K562 (cell line): ENCODE measurements around the gene JAKMIP1. TPM values are rescaled to one million over a fixed set of nuclear protein-coding genes. Genes with fewer than 3 reads are reported as not detected.

Experiments
- ATAC-seq: fragments of 200-7000 bp; cut with Tn5 transposase; 3 replicates; pipeline ENCODE4 v1.9.1; 2020; ENCODE audit warnings: moderate library complexity
- BruUV-seq: library from RNA; stranded (reverse); fragments of 400-500 nt; replicated peaks from 2 replicates; lab custom pipeline; 2021; lab: Mats Ljungman, UMichigan
- CTCF ChIA-PET: fragments of 300-600 bp; formaldehyde crosslinking; extraction: SDS; loops from one replicate; lab custom pipeline; 2021; ENCODE audit warnings: low intra/inter-chr PET ratio; lab: Yijun Ruan, JAX
- POLR2A ChIA-PET: fragments of 300-600, 350-650 bp; sonication (Branson Sonifier 250); formaldehyde crosslinking; extraction: SDS; loops from one replicate; lab custom pipeline; 2021; ENCODE audit warnings: antibody characterized with exemption, inconsistent platforms; lab: Yijun Ruan, JAX
- DNase-seq, 4 experiments: peaks; one replicate each; pipeline versions ENCODE4 v3.0.0 to v3.0.0-alpha.2; 2011 to 2018; ENCODE audit warnings: low spot score in 3 of 4, mixed read lengths in 3 of 4; ENCODE audit errors: extremely low read depth in 1 of 4
- FAIRE-seq: peaks from 2 replicates; lab custom pipeline; 2011; peaks lifted over from hg19 to GRCh38; lab: Jason Lieb, UNC
- H2AFZ ChIP-seq: 2 replicates; pipeline ENCODE4 v1.6.0; 2011; ENCODE audit warnings: low read depth, low read length, control low read depth, inconsistent platforms
- H3K27ac ChIP-seq: fragments of 200-600 bp; 3 replicates; pipeline ENCODE4 v1.8.0; 2011; ENCODE audit warnings: low read depth, mild to moderate bottlenecking, control low read depth, inconsistent platforms, low read length, moderate library complexity, mixed read lengths; ENCODE audit errors: extremely low read depth
- H3K27me3 ChIP-seq, 2 experiments: fragments of 300-600 bp in 1 of 2; 2 replicates in 1 of 2; 3 replicates in 1 of 2; pipeline versions ENCODE4 v1.6.0 to v1.8.0; 2011; ENCODE audit warnings: inconsistent platforms in 2 of 2, low read length in 2 of 2, mild to moderate bottlenecking in 1 of 2, mixed read lengths in 1 of 2, moderate library complexity in 1 of 2; ENCODE audit not compliant: control insufficient read depth in 2 of 2, insufficient read depth in 2 of 2
- H3K36me3 ChIP-seq: fragments of 300-600 bp; 3 replicates; pipeline ENCODE4 v1.8.0; 2011; ENCODE audit warnings: mild to moderate bottlenecking, low read length, inconsistent platforms; ENCODE audit not compliant: control insufficient read depth, insufficient read depth
- H3K4me1 ChIP-seq, 2 experiments: fragments of 200-600 bp in 1 of 2; replicated peaks in 1 of 2; 2 replicates in 1 of 2; 3 replicates in 1 of 2; pipeline versions ENCODE4 v1.5.1 to v1.8.0; 2011; ENCODE audit warnings: inconsistent platforms in 2 of 2, low read length in 2 of 2, mild to moderate bottlenecking in 1 of 2, mixed read lengths in 1 of 2, moderate library complexity in 1 of 2; ENCODE audit not compliant: control insufficient read depth in 2 of 2, insufficient read depth in 2 of 2
- H3K4me2 ChIP-seq: 2 replicates; pipeline ENCODE4 v1.6.1; 2011; ENCODE audit warnings: low read length, control low read depth, inconsistent platforms, mixed read lengths; ENCODE audit not compliant: insufficient read depth
- H3K4me3 ChIP-seq: fragments of 200-600 bp; sonication (generic), shearing (Covaris generic); 2 replicates; pipeline ENCODE4 v1.5.1; 2016; ENCODE audit warnings: control low read depth, inconsistent platforms
- H3K79me2 ChIP-seq: fragments of 200-600 bp; 3 replicates; pipeline ENCODE4 v1.8.0; 2011; ENCODE audit warnings: low read length, inconsistent platforms; ENCODE audit not compliant: control insufficient read depth, insufficient read depth
- H3K9ac ChIP-seq, 2 experiments: 2 replicates each; pipeline versions ENCODE4 v1.6.0 to v1.6.1; 2011; ENCODE audit warnings: low read depth in 2 of 2, low read length in 2 of 2, control low read depth in 1 of 2, inconsistent platforms in 1 of 2, mild to moderate bottlenecking in 1 of 2, mixed read lengths in 1 of 2; ENCODE audit not compliant: insufficient read depth in 1 of 2
- H3K9me1 ChIP-seq: one replicate; pipeline ENCODE4 v1.6.0; 2011; ENCODE audit warnings: inconsistent platforms, mild to moderate bottlenecking, low read length, moderate library complexity; ENCODE audit not compliant: control insufficient read depth, insufficient read depth
- H3K9me3 ChIP-seq: replicated peaks from 2 replicates; pipeline ENCODE4 v1.5.1; 2011; ENCODE audit warnings: low read depth, low read length, inconsistent platforms; ENCODE audit not compliant: control insufficient read depth, insufficient read depth
- H4K20me1 ChIP-seq: replicated peaks from 2 replicates; pipeline ENCODE4 v1.6.1; 2011; ENCODE audit warnings: low read length, inconsistent platforms, mixed read lengths; ENCODE audit not compliant: control insufficient read depth, insufficient read depth
- EHMT2 ChIP-seq: fragments of 450-650 bp; IDR thresholded peaks from 2 replicates; pipeline ENCODE4 v1.6.1; 2018; ENCODE audit warnings: antibody characterized with exemption
- ETV1 ChIP-seq: fragments of 450-650 bp; conservative IDR thresholded peaks from 2 replicates; pipeline ENCODE4 v1.6.1; 2016; ENCODE audit warnings: missing genetic modification characterization, control low read depth, low read depth, missing compliant biosample characterization
- GABPA ChIP-seq: fragments of 200-800 bp; sonication (Bioruptor generic); conservative IDR thresholded peaks from 2 replicates; pipeline ENCODE4 v1.6.1; 2016; ENCODE audit warnings: low read depth, missing genetic modification characterization, missing compliant biosample characterization
- NR2C2 ChIP-seq, 2 experiments: fragments of 200-800 bp in 1 of 2; sonication (Bioruptor generic) in 1 of 2; sonication (generic) in 1 of 2; formaldehyde crosslinking in 1 of 2; IDR thresholded peaks; 2 replicates each; pipeline versions ENCODE4 v1.6.1 to v1.8.0; 2016 to 2022; ENCODE audit warnings: mild to moderate bottlenecking in 1 of 2, missing compliant biosample characterization in 1 of 2, missing genetic modification characterization in 1 of 2, missing genetic modification reagents in 1 of 2
- RFX7 ChIP-seq: fragments of 250-450 bp; sonication (Bioruptor Pico); IDR thresholded peaks from 2 replicates; pipeline ENCODE4 v1.5.1; 2021; ENCODE audit warnings: mild to moderate bottlenecking
- SETDB1 ChIP-seq: IDR thresholded peaks from one replicate; pipeline ENCODE4 v1.6.1; 2012; ENCODE audit warnings: low read length, control low read depth, inconsistent platforms
- TFAP4 ChIP-seq: sonication (generic); formaldehyde crosslinking; IDR thresholded peaks from 2 replicates; pipeline ENCODE4 v1.8.0; 2022; ENCODE audit warnings: missing genetic modification reagents, mild to moderate bottlenecking, moderate library complexity, borderline replicate concordance
- WGBS: fragments of 100-300 bp; shearing (Covaris generic); methylation state at CpG from one replicate; pipeline ENCODE4 v1.1.6; 2016; ENCODE audit warnings: low coverage, mixed read lengths; ENCODE audit not compliant: insufficient coverage; ENCODE audit errors: missing lambda C conversion rate; 5-methylcytosine and 5-hydroxymethylcytosine counted together
- in situ Hi-C: fragments of 300-500 bp; cut with MboI; formaldehyde crosslinking; loops from 4 replicates; pipeline ENCODE4 v1.15.0; 2018; ENCODE audit warnings: inconsistent platforms, mixed read lengths
- intact Hi-C: fragments of 100-400 bp; cut with micrococcal nuclease; formaldehyde crosslinking; loops from 2 replicates; pipeline ENCODE4 v1.14.2; 2022
- polyA plus RNA-seq, 8 experiments: library from polyadenylated mRNA; depleted of rRNA in 4 of 8; stranded (reverse) in 5 of 8; unstranded in 3 of 8; fragments of >200 nt; fragmentation: Nextera tagmentation in 2 of 8; fragmentation: Illumina TruSeq in 1 of 8; extraction: Ambion mirVana in 2 of 8; extraction: Trizol in 1 of 8; gene quantifications; 2 replicates each; pipeline versions ENCODE4 v1.2.1 to v1.2.3, GENCODE V29; 2011 to 2014; ENCODE audit warnings: inconsistent platforms in 1 of 8, missing spikeins in 1 of 8
- total RNA-seq, 7 experiments: library from RNA; depleted of rRNA in 6 of 7; stranded (reverse); fragments of >200 nt in 6 of 7; fragmentation: Illumina TruSeq in 2 of 7; extraction: Trizol in 2 of 7; gene quantifications; 2 replicates each; pipeline versions ENCODE4 v1.2.1 to v1.2.3, GENCODE V29; 2011 to 2021; ENCODE audit warnings: low replicate concordance in 1 of 7
- TF ChIP-seq, protein P1 (sequence below), 2 experiments: fragments of 450-650 bp in 1 of 2; sonication (generic) in 1 of 2; formaldehyde crosslinking in 1 of 2; IDR thresholded peaks; 2 replicates each; pipeline versions ENCODE4 v1.7.1 to v1.9.0; 2016 to 2022; ENCODE audit warnings: inconsistent platforms in 1 of 2, mild to moderate bottlenecking in 1 of 2, missing genetic modification reagents in 1 of 2

Gene JAKMIP1
- total and polyA plus RNA-seq, 9 of the 15 experiments (the other 6 are each of a cell fraction or from before 2014, with no cell fraction given) = not detected

DNA sequence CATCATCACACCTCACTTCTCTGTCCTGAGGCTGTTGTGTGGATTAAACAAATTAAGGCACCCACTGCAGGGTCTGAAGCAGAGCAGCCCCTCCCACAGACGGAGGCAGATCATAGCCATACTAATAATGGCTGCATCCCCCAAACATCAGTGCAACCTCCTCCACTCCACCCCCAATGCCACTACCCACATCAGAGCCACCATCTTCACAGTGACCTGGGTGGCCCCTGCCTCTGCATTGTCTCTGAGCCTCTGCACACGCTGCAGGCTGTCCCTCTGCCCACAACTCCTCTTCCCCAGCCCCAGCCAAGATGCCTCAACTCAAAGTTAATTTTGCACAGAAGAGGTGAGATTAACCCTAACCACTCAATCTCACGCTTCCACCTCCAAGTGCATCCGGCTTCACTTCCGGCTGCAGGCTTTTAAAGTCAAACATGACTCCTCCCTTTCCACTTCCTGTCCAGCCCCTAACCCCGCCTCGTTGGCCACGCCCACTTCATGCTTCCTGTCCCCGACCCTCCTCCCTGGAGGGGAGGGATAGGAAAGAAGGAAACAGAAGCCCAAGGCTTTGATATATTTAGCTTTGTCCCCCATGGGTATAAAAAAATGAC lies 22.7 kb downstream of the JAKMIP1 start:
- ATAC-seq (peak; percentile 82), DNase-seq (peak; percentile 19 to 60 (median 42)), FAIRE-seq (no peak)
- Histone ChIP-seq H3K4me3 (no peak overlapping the region), H3K79me2 (no peaks in the 10 kb centered on the region), H4K20me1 (no peaks in the 10 kb centered on the region), H3K36me3 (no peaks in the 10 kb centered on the region), H3K9ac (no peak overlapping the region), H3K4me2 (no peak overlapping the region; the same call in 1 of the 2 replicates), H3K9me3 (no peaks in the 10 kb centered on the region), H3K27me3 (no peaks in the 10 kb centered on the region), H2AFZ (no peak overlapping the region), H3K9me1 (no peaks in the 10 kb centered on the region), H3K27ac (no peak overlapping the region), H3K4me1 (no peaks in the 10 kb centered on the region)
- in situ Hi-C loops (no loop called here), intact Hi-C loops (no loop called here)
- BruUV-seq = no TSS peak
- ChIA-PET CTCF (no interaction called here), POLR2A (interaction anchor here (0.7 kb wide), 1 partner anchor 126 kb away, joined by 4 read pairs; no protein-coding TSS in a partner anchor)
- WGBS = 1% methylated on average over 9 of the region's 9 CpGs
- TF ChIP-seq RFX7 (no peak), TFAP4 (no peak), EHMT2 (peak; percentile 75; the same call in 1 of the 2 replicates), GABPA (tag) (peak; percentile 72), NR2C2 (CRISPR knock-in tag; IDR thresholded peaks at IDR 0.05) (no peak), NR2C2 (tag; IDR thresholded peaks at IDR 0.05) (0 out of 2 replicates have a peak, but pooled peaks have one; percentile 19), ETV1 (tag) (peak; percentile 23; the same call in 1 of the 2 replicates), SETDB1 (no peak)
- TF ChIP-seq, protein P1, sequence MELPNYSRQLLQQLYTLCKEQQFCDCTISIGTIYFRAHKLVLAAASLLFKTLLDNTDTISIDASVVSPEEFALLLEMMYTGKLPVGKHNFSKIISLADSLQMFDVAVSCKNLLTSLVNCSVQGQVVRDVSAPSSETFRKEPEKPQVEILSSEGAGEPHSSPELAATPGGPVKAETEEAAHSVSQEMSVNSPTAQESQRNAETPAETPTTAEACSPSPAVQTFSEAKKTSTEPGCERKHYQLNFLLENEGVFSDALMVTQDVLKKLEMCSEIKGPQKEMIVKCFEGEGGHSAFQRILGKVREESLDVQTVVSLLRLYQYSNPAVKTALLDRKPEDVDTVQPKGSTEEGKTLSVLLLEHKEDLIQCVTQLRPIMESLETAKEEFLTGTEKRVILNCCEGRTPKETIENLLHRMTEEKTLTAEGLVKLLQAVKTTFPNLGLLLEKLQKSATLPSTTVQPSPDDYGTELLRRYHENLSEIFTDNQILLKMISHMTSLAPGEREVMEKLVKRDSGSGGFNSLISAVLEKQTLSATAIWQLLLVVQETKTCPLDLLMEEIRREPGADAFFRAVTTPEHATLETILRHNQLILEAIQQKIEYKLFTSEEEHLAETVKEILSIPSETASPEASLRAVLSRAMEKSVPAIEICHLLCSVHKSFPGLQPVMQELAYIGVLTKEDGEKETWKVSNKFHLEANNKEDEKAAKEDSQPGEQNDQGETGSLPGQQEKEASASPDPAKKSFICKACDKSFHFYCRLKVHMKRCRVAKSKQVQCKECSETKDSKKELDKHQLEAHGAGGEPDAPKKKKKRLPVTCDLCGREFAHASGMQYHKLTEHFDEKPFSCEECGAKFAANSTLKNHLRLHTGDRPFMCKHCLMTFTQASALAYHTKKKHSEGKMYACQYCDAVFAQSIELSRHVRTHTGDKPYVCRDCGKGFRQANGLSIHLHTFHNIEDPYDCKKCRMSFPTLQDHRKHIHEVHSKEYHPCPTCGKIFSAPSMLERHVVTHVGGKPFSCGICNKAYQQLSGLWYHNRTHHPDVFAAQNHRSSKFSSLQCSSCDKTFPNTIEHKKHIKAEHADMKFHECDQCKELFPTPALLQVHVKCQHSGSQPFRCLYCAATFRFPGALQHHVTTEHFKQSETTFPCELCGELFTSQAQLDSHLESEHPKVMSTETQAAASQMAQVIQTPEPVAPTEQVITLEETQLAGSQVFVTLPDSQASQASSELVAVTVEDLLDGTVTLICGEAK (IDR thresholded peaks at IDR 0.05) = peak; percentile 82
- TF ChIP-seq, protein P1 (CRISPR knock-in tag; IDR thresholded peaks at IDR 0.05) = no peak
